ENCODE results near the gene EDN2.

EDN2 gene

GRCh38 chr1:41495210-41495948 is 10.9 kb upstream of the EDN2 start:
- Histone ChIP-seq H3K36me3 (replicated peaks; ENCODE audit: insufficient read depth, low read length) (no peaks in the 10 kb centered on the region), H3K79me2 (ENCODE audit: low read length) (no peaks in the 10 kb centered on the region), H3K27me3 (replicated peaks; ENCODE audit: insufficient read depth, low read length) (no peaks in the 10 kb centered on the region), H2AFZ (ENCODE audit: low read length) (peak overlapping the region; percentile 74), H3K9ac (ENCODE audit: low read length) (no peak overlapping the region; the same call in 1 of the 2 replicates), H3K4me2 (ENCODE audit: low read depth, low read length) (peak overlapping the region; percentile 62), H3K9me2 (replicated peaks; ENCODE audit: insufficient read depth, low read length) (no peaks in the 10 kb centered on the region), H4K20me1 (ENCODE audit: insufficient read depth, low read length) (no peaks in the 10 kb centered on the region), H3F3A (ENCODE audit: insufficient read depth, low read length) (no peaks in the 10 kb centered on the region), H3K9me3 (replicated peaks; ENCODE audit: insufficient read depth, low read length) (no peaks in the 10 kb centered on the region), H3K4me1 (ENCODE audit: low read length) (0 out of 2 replicates have a peak, but pooled peaks cover 8% of the 10 kb centered on the region), H3K27ac (ENCODE audit: low read length) (no peak overlapping the region), H3K4me3 (ENCODE audit: low read length) (no peak overlapping the region; the same call in 1 of the 2 replicates)
- TF ChIP-seq EZH2phosphoT487 (IDR thresholded peaks at IDR 0.05; ENCODE audit: low read length) (no peak), CTCF (IDR thresholded peaks at IDR 0.05; ENCODE audit: low read length) (peak; percentile 38)
- DNase-seq, result no peak

GRCh38 chr1:41494351-41495209 is 10.1 kb upstream of the EDN2 start:
- DNase-seq, result no peak
- H2AFZ ChIP-seq (ENCODE audit: low read length), result no peak overlapping the region
- no peaks in the 10 kb centered on the region for H3K27me3 ChIP-seq (replicated peaks; ENCODE audit: insufficient read depth, low read length)
- H3K36me3 ChIP-seq (replicated peaks; ENCODE audit: insufficient read depth, low read length), result no peaks in the 10 kb centered on the region
- H3K9me2 ChIP-seq (replicated peaks; ENCODE audit: insufficient read depth, low read length), result no peaks in the 10 kb centered on the region
- no peak overlapping the region for H3K27ac ChIP-seq (ENCODE audit: low read length)
- H4K20me1 ChIP-seq (ENCODE audit: insufficient read depth, low read length), result no peaks in the 10 kb centered on the region
- no peaks in the 10 kb centered on the region for H3K9me3 ChIP-seq (replicated peaks; ENCODE audit: insufficient read depth, low read length)
- H3K4me3 ChIP-seq (ENCODE audit: low read length), result no peak overlapping the region
- H3K4me1 ChIP-seq (ENCODE audit: low read length), result 0 out of 2 replicates have a peak, but pooled peaks cover 8% of the 10 kb centered on the region
- H3K9ac ChIP-seq (ENCODE audit: low read length), result no peak overlapping the region
- no peaks in the 10 kb centered on the region for H3K79me2 ChIP-seq (ENCODE audit: low read length)
- no peak overlapping the region for H3K4me2 ChIP-seq (ENCODE audit: low read depth, low read length)
- no peak for TF ChIP-seq EZH2 (optimal IDR thresholded peaks at IDR 0.05; ENCODE audit: low read depth, low read length)
- TF ChIP-seq EZH2phosphoT487 (IDR thresholded peaks at IDR 0.05; ENCODE audit: low read length), result no peak
- TF ChIP-seq CTCF (IDR thresholded peaks at IDR 0.05; ENCODE audit: low read length), result no peak
- H3F3A ChIP-seq (ENCODE audit: insufficient read depth, low read length), result no peaks in the 10 kb centered on the region

GRCh38 chr1:41493626-41494350 is 9.3 kb upstream of the EDN2 start:
- Histone ChIP-seq H3K9me3 (replicated peaks; ENCODE audit: insufficient read depth, low read length) (no peaks in the 10 kb centered on the region), H3K4me3 (ENCODE audit: low read length) (no peak overlapping the region), H3K79me2 (ENCODE audit: low read length) (no peaks in the 10 kb centered on the region), H2AFZ (ENCODE audit: low read length) (no peak overlapping the region), H3K27ac (ENCODE audit: low read length) (no peak overlapping the region), H3K4me1 (ENCODE audit: low read length) (0 out of 2 replicates have a peak, but pooled peaks cover 7% of the 10 kb centered on the region), H3K9me2 (replicated peaks; ENCODE audit: insufficient read depth, low read length) (no peaks in the 10 kb centered on the region), H3F3A (ENCODE audit: insufficient read depth, low read length) (no peaks in the 10 kb centered on the region), H3K4me2 (ENCODE audit: low read depth, low read length) (no peak overlapping the region), H4K20me1 (ENCODE audit: insufficient read depth, low read length) (no peaks in the 10 kb centered on the region), H3K27me3 (replicated peaks; ENCODE audit: insufficient read depth, low read length) (no peaks in the 10 kb centered on the region; the same call in 1 of the 2 replicates), H3K9ac (ENCODE audit: low read length) (no peak overlapping the region), H3K36me3 (replicated peaks; ENCODE audit: insufficient read depth, low read length) (no peaks in the 10 kb centered on the region)
- no peak for TF ChIP-seq EZH2 (optimal IDR thresholded peaks at IDR 0.05; ENCODE audit: low read depth, low read length)
- TF ChIP-seq CTCF (IDR thresholded peaks at IDR 0.05; ENCODE audit: low read length), result no peak
- TF ChIP-seq EZH2phosphoT487 (IDR thresholded peaks at IDR 0.05; ENCODE audit: low read length), result no peak
- DNase-seq, result no peak
